ENCODE results near the gene RMI2. TPM values are rescaled to one million over a fixed set of nuclear protein-coding genes. Genes with fewer than 3 reads are reported as not detected.

Gene RMI2
- total RNA-seq, 1 experiment from 2014 or later: 11.1 TPM

DNA sequence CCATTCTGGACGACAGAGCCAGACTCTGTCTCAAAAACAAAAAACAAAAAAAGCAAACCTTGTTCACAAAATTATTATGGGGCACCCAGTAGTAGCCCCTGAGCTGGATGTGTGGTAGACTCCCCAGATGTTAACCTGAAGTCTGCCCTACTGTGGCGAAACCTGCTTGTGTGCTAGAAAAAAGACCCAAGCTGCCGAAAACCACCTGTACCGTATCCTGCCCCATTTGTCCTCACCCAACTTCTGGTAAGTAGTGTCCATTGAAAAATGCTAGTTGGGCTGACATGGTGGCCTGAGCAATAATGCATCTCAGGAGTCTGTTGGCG is 9.1 kb downstream of the RMI2 start:
- TF ChIP-seq TCF7L2 (IDR thresholded peaks at IDR 0.05; ENCODE audit: low read depth, low read length) (no peak), SIN3A (IDR thresholded peaks at IDR 0.05; ENCODE audit: borderline replicate concordance, insufficient read depth, low read depth, low read length) (no peak), POLR2AphosphoS5 (IDR thresholded peaks at IDR 0.05; ENCODE audit: low read depth, low read length) (no peak)
- TF ChIP-seq, protein P1, sequence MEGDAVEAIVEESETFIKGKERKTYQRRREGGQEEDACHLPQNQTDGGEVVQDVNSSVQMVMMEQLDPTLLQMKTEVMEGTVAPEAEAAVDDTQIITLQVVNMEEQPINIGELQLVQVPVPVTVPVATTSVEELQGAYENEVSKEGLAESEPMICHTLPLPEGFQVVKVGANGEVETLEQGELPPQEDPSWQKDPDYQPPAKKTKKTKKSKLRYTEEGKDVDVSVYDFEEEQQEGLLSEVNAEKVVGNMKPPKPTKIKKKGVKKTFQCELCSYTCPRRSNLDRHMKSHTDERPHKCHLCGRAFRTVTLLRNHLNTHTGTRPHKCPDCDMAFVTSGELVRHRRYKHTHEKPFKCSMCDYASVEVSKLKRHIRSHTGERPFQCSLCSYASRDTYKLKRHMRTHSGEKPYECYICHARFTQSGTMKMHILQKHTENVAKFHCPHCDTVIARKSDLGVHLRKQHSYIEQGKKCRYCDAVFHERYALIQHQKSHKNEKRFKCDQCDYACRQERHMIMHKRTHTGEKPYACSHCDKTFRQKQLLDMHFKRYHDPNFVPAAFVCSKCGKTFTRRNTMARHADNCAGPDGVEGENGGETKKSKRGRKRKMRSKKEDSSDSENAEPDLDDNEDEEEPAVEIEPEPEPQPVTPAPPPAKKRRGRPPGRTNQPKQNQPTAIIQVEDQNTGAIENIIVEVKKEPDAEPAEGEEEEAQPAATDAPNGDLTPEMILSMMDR (IDR thresholded peaks at IDR 0.05): no peak
- TF ChIP-seq, protein P2, sequence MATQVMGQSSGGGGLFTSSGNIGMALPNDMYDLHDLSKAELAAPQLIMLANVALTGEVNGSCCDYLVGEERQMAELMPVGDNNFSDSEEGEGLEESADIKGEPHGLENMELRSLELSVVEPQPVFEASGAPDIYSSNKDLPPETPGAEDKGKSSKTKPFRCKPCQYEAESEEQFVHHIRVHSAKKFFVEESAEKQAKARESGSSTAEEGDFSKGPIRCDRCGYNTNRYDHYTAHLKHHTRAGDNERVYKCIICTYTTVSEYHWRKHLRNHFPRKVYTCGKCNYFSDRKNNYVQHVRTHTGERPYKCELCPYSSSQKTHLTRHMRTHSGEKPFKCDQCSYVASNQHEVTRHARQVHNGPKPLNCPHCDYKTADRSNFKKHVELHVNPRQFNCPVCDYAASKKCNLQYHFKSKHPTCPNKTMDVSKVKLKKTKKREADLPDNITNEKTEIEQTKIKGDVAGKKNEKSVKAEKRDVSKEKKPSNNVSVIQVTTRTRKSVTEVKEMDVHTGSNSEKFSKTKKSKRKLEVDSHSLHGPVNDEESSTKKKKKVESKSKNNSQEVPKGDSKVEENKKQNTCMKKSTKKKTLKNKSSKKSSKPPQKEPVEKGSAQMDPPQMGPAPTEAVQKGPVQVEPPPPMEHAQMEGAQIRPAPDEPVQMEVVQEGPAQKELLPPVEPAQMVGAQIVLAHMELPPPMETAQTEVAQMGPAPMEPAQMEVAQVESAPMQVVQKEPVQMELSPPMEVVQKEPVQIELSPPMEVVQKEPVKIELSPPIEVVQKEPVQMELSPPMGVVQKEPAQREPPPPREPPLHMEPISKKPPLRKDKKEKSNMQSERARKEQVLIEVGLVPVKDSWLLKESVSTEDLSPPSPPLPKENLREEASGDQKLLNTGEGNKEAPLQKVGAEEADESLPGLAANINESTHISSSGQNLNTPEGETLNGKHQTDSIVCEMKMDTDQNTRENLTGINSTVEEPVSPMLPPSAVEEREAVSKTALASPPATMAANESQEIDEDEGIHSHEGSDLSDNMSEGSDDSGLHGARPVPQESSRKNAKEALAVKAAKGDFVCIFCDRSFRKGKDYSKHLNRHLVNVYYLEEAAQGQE (IDR thresholded peaks at IDR 0.05; ENCODE audit: insufficient read depth in 1 of 2, low read depth in 2 of 2, low read length in 1 of 2): no peak
- Histone ChIP-seq H3K27ac (ENCODE audit: low read length) (no peak overlapping the region), H3K4me3 (ENCODE audit: low read depth in 2 of 2, low read length in 2 of 2) (no peak overlapping the region), H3K36me3 (ENCODE audit: control insufficient read depth, insufficient read depth, low read length) (no peaks in the 10 kb centered on the region), H3K9me3 (ENCODE audit: control insufficient read depth, insufficient read depth, low read depth, low read length) (no peaks in the 10 kb centered on the region), H3K4me1 (ENCODE audit: control insufficient read depth, insufficient read depth, low read length) (peaks cover 6% of the 10 kb centered on the region), H3K27me3 (ENCODE audit: control insufficient read depth, insufficient read depth, low read length) (no peaks in the 10 kb centered on the region)
- in situ Hi-C loops (cut with HindIII; ENCODE audit: low pct_unique_long_range_greater_than_20kb, low sequenced_read_pairs): no loop called here
- no peak for ATAC-seq
- POLR2A ChIA-PET: no interaction called here
- intact Hi-C loops (cut with micrococcal nuclease; ENCODE audit: unreplicated experiment): loop anchor here (10.0 kb wide), 1 partner anchor 390 kb away; no protein-coding TSS in a partner anchor
- DNase-seq (ENCODE audit: low read depth, low spot score): no peak
- no TSS peak for BruUV-seq (replicated peaks)
- CTCF ChIA-PET: no interaction called here

DNA sequence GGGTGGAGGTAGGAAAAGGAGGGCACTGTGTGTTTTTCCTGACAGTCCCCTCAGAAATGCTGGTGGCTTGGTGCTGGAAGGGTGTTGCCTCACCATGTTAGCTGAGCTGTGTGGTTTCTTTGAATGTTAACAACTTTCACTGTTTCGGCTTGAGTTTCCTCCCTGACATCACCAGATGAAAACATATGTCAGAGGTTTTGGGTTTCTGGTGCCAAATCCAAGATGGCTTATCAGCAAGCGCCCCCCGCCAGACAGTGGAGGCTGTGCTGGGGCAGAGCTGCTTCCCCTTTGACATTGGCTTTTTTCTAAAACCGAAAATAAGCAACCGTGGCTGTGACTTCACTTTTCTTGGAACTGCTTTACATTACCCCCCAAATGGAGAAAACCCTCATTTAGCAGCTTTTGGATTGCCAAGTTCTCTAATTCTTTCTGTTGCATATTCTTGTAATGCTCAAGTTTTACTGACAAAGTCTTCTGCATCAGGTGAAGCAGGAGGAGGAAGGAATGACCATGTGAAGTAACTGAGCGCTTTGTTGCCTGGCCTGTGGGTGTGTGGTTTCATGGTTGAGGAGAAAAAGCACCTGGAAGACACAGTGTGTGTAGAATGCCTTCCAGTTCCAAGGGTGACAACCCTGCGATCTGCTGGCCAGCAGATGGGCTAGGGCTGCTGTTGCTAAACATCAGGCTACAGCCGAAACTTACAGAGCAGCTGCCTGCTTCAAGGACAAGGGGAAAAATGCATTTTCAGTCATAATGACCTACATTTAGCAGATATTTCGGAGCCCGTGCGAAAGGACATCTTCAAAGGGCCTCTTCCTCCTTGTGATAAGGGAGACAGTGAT is 9.7 kb downstream of the RMI2 start:
- Histone ChIP-seq H3K27ac (ENCODE audit: low read length) (no peak overlapping the region; the same call in 1 of the 2 replicates), H3K9me3 (ENCODE audit: control insufficient read depth, insufficient read depth, low read depth, low read length) (no peaks in the 10 kb centered on the region), H3K36me3 (ENCODE audit: control insufficient read depth, insufficient read depth, low read length) (no peaks in the 10 kb centered on the region), H3K4me1 (ENCODE audit: control insufficient read depth, insufficient read depth, low read length) (no peaks in the 10 kb centered on the region; the same call in 1 of the 2 replicates), H3K4me3 (ENCODE audit: low read depth in 2 of 2, low read length in 2 of 2) (no peak overlapping the region), H3K27me3 (ENCODE audit: control insufficient read depth, insufficient read depth, low read length) (no peaks in the 10 kb centered on the region)
- intact Hi-C loops (cut with micrococcal nuclease; ENCODE audit: unreplicated experiment): loop anchor here (5.0 to 10.0 kb wide), 2 partner anchors 98 to 390 kb away; partner anchors contain the start of gene SOCS1
- DNase-seq (ENCODE audit: low read depth, low spot score) (no peak), ATAC-seq (no peak)
- ChIA-PET POLR2A (no interaction called here), CTCF (no interaction called here)
- TF ChIP-seq, protein P1 (IDR thresholded peaks at IDR 0.05): no peak
- TF ChIP-seq, protein P2 (IDR thresholded peaks at IDR 0.05; ENCODE audit: insufficient read depth in 1 of 2, low read depth in 2 of 2, low read length in 1 of 2): no peak
- TF ChIP-seq SIN3A (IDR thresholded peaks at IDR 0.05; ENCODE audit: borderline replicate concordance, insufficient read depth, low read depth, low read length) (no peak), TCF7L2 (IDR thresholded peaks at IDR 0.05; ENCODE audit: low read depth, low read length) (no peak), POLR2AphosphoS5 (IDR thresholded peaks at IDR 0.05; ENCODE audit: low read depth, low read length) (no peak)
- in situ Hi-C loops (cut with HindIII; ENCODE audit: low pct_unique_long_range_greater_than_20kb, low sequenced_read_pairs): no loop called here
- BruUV-seq (replicated peaks): no TSS peak
